GM19351 (cell line): ENCODE results near the gene GUCY2D.

Source experiments
- ATAC-seq: cut with Tn5 transposase; IDR thresholded peaks from one replicate; pipeline ENCODE4 v1.9.1; 2021; ENCODE audit warnings: mild to moderate bottlenecking, moderate library complexity; ENCODE audit not compliant: unreplicated experiment

The GUCY2D gene

GRCh38 chr17:8062807-8063483 is 60.5 kb downstream of the GUCY2D start:
- ATAC-seq, result no peak

- ATAC-seq, result no peak
Observed at GRCh38 chr17:8063761-8064534, 61.5 kb downstream of the GUCY2D start.

- no peak for ATAC-seq
Observed at GRCh38 chr17:8064561-8065019, 62.2 kb downstream of the GUCY2D start.

GRCh38 chr17:8066841-8067775 is 64.7 kb downstream of the GUCY2D start:
- ATAC-seq, result no peak

GRCh38 chr17:8067806-8068205 is 65.4 kb downstream of the GUCY2D start:
- no peak for ATAC-seq

GRCh38 chr17:8068736-8069586 is 66.5 kb downstream of the GUCY2D start:
- no peak for ATAC-seq

GRCh38 chr17:8069587-8069860 is 67.1 kb downstream of the GUCY2D start:
- ATAC-seq, result no peak
